ENCODE data around the gene MEIS1. TPM values are rescaled to one million over a fixed set of nuclear protein-coding genes. Genes with fewer than 3 reads are reported as not detected.

MEIS1 gene
- total RNA-seq, 4 donors from 2014 or later = 25.9 to 129 (median 28.8) TPM

DNA sequence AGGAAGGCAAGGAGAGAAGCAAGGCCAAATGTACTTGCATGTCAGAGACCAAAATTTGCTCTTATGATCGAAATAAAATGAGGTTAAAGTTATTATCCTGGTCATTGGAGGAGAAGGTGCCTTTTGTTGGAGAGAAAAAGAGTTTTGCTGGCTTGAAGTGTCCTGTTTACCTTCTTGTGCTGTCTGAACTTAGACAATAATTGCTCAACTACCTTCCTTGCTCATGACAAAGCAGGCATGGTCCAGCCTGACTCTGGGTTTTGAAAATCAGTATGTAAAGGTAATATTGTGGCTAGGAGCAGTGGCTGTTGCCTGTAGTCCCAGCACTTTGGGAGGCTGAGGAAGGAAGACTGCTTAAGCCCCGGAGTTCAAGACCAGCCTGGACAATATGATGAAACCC, 89.1 kb downstream of the MEIS1 start:
- H3K27me3 ChIP-seq = no peaks in the 10 kb centered on the region
- no peak for TF ChIP-seq POLR2A (IDR thresholded peaks at IDR 0.05)
- TF ChIP-seq, protein P1, sequence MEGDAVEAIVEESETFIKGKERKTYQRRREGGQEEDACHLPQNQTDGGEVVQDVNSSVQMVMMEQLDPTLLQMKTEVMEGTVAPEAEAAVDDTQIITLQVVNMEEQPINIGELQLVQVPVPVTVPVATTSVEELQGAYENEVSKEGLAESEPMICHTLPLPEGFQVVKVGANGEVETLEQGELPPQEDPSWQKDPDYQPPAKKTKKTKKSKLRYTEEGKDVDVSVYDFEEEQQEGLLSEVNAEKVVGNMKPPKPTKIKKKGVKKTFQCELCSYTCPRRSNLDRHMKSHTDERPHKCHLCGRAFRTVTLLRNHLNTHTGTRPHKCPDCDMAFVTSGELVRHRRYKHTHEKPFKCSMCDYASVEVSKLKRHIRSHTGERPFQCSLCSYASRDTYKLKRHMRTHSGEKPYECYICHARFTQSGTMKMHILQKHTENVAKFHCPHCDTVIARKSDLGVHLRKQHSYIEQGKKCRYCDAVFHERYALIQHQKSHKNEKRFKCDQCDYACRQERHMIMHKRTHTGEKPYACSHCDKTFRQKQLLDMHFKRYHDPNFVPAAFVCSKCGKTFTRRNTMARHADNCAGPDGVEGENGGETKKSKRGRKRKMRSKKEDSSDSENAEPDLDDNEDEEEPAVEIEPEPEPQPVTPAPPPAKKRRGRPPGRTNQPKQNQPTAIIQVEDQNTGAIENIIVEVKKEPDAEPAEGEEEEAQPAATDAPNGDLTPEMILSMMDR (IDR thresholded peaks at IDR 0.05) = no peak
- TF ChIP-seq EP300 (IDR thresholded peaks at IDR 0.05; ENCODE audit: low read depth) = no peak
- no peak for TF ChIP-seq POLR2AphosphoS5 (IDR thresholded peaks at IDR 0.05)
- in situ Hi-C loops (cut with MboI; ENCODE audit: low pct_ligation_motif_present in 1 of 4, low pct_unique_long_range_greater_than_20kb in 1 of 4, low sequenced_read_pairs in 3 of 4) (no loop called here), intact Hi-C loops (cut with DNase I; ENCODE audit: low total_unique reads) (no loop called here)
- H3K36me3 ChIP-seq = no peaks in the 10 kb centered on the region
- no peak overlapping the region for H3K4me3 ChIP-seq
- WGBS, 2 donors (ENCODE audit: low coverage in 1 of 2) = 50 to 82% methylated on average over 1 to 2 of the region's 2 CpGs
- H3K9me3 ChIP-seq = no peaks in the 10 kb centered on the region
- no peak for DNase-seq
- peak overlapping the region in 1 of 4 donors; percentile 18 for H3K27ac ChIP-seq
- peaks cover 0 to 19% (median 6%) of the 10 kb centered on the region in 4 donors for H3K4me1 ChIP-seq

DNA sequence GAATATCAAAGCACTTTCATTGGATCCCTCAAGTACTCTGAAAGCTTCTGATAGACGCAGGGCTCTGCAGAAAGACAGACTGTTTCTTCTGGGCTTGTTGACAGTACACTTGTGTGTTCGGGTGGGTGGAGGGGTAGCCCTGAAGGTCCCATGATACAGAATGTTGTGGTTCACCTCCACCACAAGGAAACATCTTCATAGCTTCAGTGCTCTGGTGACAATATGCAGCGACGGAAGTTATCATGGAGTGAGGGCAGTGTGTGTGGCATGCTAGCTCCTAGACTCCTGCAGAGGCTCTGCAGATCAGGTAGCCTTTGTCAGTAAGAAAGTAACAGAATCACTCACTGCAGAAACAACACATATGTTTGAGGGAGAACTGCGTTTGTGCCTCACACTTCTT, 90.7 kb downstream of the MEIS1 start:
- peaks cover 0 to 19% (median 6%) of the 10 kb centered on the region in 4 donors for H3K4me1 ChIP-seq
- no peak for DNase-seq

DNA sequence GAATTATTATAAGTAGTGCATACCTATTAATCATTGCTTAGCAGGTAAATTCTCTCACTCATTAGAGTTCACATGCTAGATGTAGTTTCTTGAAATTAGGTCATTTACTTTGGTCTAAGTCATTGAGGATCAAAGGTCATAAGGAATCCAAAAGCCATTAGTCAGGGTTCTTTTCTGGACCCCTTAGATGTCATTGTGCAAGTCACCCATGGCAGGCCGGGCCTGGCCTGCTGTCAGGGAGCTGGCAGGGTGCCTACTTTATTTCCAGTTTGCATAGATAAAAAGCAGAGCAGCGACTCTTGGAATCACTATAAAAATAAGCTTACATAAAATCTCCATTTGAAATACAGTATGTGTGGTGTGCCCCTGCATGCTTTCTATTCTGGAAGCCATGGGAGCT, 91.3 kb downstream of the MEIS1 start:
- Histone ChIP-seq H3K27ac (peak overlapping the region in 1 of 4 donors; percentile 46), H3K9me3 (no peaks in the 10 kb centered on the region), H3K4me1 (peaks cover 0 to 19% (median 6%) of the 10 kb centered on the region in 4 donors), H3K4me3 (no peak overlapping the region), H3K36me3 (no peaks in the 10 kb centered on the region), H3K27me3 (no peaks in the 10 kb centered on the region)
- in situ Hi-C loops (cut with MboI; ENCODE audit: low pct_ligation_motif_present in 1 of 4, low pct_unique_long_range_greater_than_20kb in 1 of 4, low sequenced_read_pairs in 3 of 4) (no loop called here), intact Hi-C loops (cut with DNase I; ENCODE audit: low total_unique reads) (no loop called here)
- TF ChIP-seq EP300 (IDR thresholded peaks at IDR 0.05; ENCODE audit: low read depth) (no peak), POLR2A (IDR thresholded peaks at IDR 0.05) (no peak), POLR2AphosphoS5 (IDR thresholded peaks at IDR 0.05) (no peak)
- TF ChIP-seq, protein P1 (IDR thresholded peaks at IDR 0.05) = no peak
- DNase-seq = no peak
- 31 to 63% methylated on average over 2 of the region's 2 CpGs for WGBS, 2 donors (ENCODE audit: low coverage in 1 of 2)

More for the DNA sequence above, 90.7 kb downstream of the MEIS1 start:
- intact Hi-C loops (cut with DNase I; ENCODE audit: low total_unique reads) = no loop called here
- Histone ChIP-seq H3K4me3 (no peak overlapping the region), H3K27ac (peak overlapping the region in 1 of 4 donors; percentile 46), H3K9me3 (no peaks in the 10 kb centered on the region), H3K36me3 (no peaks in the 10 kb centered on the region), H3K27me3 (no peaks in the 10 kb centered on the region)
- in situ Hi-C loops (cut with MboI; ENCODE audit: low pct_ligation_motif_present in 1 of 4, low pct_unique_long_range_greater_than_20kb in 1 of 4, low sequenced_read_pairs in 3 of 4) = no loop called here
- TF ChIP-seq, protein P1 (IDR thresholded peaks at IDR 0.05) = no peak
- TF ChIP-seq POLR2A (IDR thresholded peaks at IDR 0.05) = no peak
- no peak for TF ChIP-seq EP300 (IDR thresholded peaks at IDR 0.05; ENCODE audit: low read depth)
- TF ChIP-seq POLR2AphosphoS5 (IDR thresholded peaks at IDR 0.05) = no peak
- 44 to 74% methylated on average over 2 to 5 of the region's 5 CpGs for WGBS, 2 donors (ENCODE audit: low coverage in 1 of 2)

DNA sequence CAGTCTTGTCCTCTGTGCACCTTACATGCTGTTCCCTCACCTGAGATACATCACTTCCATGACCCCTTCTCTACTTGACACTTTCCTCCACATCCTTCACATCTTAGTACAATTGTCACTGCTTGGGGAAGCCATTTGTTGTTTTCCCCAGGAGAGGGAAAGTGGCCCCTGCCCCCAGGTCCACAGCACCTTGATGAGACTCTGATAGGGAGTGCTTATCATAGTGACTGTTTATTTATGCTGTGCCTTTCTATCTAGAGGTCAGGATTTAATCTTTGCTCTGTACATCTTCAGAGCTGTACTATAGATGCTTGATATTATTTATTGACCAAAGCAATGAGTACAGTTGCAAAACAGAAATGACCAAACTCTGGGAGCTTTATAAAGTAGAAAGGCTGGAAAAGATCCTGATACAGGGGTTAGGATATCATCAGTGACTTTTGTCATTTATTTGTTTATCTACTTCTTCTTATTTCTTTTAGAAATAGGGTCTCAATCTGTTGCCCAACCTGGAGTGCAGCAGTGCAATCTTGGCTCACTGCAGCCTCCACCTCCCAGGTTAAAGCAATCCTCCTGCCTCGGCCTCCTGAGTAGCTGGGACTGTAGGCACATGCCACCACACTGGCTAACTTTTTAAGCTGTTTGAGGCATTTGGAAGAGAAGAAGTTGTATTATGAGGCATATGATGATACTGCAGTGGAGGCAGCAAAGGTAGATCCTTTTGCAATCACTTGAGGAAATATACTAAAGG, 94.2 kb downstream of the MEIS1 start:
- intact Hi-C loops (cut with DNase I; ENCODE audit: low total_unique reads) = no loop called here
- WGBS, 2 donors (ENCODE audit: low coverage in 1 of 2) = 88 to 95% methylated on average over 1 of the region's 1 CpG
- TF ChIP-seq POLR2A (IDR thresholded peaks at IDR 0.05) (no peak), POLR2AphosphoS5 (IDR thresholded peaks at IDR 0.05) (no peak), EP300 (IDR thresholded peaks at IDR 0.05; ENCODE audit: low read depth) (no peak)
- TF ChIP-seq, protein P1 (IDR thresholded peaks at IDR 0.05) = no peak
- Histone ChIP-seq H3K36me3 (no peaks in the 10 kb centered on the region), H3K4me3 (no peak overlapping the region), H3K27ac (no peak overlapping the region), H3K9me3 (no peaks in the 10 kb centered on the region), H3K4me1 (peaks cover 3 to 23% (median 4%) of the 10 kb centered on the region in 4 donors), H3K27me3 (no peaks in the 10 kb centered on the region)
- no peak for DNase-seq
- in situ Hi-C loops (cut with MboI; ENCODE audit: low pct_ligation_motif_present in 1 of 4, low pct_unique_long_range_greater_than_20kb in 1 of 4, low sequenced_read_pairs in 3 of 4) = no loop called here

All from transverse colon (tissue), 4 donors.